ENCODE results near the gene TMED9.
"Not testable (repeated sequence)": the region's sequence is repeated elsewhere in the genome, so short reads cannot be mapped to it uniquely, and the experiment has no call there.

Gene TMED9

DNA sequence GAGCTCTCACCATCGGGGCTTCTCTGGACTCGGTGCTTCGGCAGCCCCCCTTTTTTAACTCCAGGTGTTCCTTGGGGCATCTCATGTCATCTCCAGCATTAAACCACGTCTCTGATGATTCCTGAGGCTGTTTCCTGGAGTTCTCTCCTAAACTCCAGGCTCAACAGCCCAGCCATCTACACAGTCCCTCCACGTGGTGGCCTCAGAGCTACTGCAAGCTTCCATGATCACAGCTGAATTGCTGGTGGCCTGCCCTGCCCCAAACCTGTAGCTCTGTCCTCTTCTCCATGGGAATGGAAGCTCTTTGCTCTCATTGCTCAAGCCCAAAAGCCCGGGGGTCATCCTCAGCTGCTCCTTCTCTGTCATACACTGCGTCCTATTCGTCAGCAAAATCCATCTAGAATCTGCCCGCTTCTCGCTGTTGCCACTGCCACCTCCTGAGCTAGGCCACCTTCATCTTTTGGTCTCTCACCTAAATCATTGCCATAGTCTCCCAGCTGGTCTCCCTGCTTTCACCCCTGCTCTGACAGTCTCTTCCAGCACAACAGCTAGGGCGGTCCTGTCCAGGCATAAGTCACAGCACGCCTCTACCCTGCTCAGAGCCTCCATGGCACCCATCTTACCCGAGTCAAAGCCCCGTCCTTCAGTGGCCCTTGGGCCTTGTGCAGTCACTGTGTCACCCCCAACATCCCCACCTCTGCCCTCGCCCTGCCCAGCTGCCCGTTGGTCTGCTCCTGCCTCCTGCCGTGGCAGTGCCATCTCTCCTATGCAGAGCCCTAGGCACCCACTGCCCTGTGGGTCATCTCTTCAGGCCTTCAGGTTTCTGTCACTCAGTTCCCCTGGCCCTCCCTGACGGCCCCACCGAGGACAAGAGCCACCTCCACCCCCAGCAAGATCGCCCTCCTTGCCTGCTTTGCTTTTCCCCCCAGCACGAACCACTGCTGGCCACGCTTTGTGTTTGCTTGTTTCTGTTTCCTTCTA, 14.4 kb downstream of the TMED9 start:
- no peak for DNase-seq (ENCODE audit: low spot score)

DNA sequence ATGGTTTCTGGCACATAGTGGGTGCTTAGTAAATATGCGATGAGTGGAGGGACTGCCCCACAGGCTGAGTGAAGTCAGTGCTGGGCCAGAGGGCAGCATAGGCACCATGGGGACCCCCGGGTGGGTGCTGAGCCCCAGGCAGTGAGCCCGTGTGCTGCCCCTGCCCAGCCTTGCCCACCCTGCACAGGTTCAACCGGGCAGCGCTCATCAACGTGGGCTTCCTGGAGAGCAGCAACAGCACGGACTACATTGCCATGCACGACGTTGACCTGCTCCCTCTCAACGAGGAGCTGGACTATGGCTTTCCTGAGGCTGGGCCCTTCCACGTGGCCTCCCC, 15.1 kb downstream of the TMED9 start:
- DNase-seq (ENCODE audit: low spot score) = no peak

DNA sequence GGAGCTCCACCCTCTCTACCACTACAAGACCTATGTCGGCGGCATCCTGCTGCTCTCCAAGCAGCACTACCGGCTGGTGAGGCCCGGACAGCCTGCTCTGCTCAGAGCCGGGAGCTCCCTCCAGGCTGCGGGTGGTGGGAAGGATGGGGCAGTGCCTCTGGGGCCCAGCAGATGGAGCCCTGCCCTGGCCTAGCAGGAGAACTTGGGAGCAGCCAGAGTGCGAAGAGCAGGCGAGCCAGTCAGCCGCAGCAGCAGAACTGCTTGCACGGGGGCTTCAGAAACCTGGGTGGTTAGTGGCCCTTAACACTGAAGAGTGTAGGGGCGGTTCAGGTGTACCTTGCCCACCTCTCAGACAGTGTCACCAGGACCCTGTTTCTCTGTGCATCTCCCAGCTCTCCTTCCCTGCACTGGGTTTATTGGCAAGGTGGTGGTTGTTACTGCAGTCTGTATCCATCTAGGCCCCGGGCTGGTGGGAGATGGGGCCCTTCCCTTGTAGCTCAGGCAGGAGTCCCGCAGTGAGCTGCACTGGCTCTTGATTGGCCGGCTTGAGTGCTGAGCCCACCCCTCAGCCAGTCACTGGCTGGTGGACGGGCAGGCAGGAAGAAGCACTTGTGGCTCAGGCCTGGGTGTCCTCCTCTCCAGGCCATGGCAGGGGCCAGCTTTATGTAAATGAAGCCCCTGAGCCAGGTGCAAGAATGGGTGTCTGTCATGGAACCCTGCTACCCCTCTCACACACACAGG, 15.6 kb downstream of the TMED9 start:
- peak; percentile 94 for DNase-seq (ENCODE audit: low spot score)

DNA sequence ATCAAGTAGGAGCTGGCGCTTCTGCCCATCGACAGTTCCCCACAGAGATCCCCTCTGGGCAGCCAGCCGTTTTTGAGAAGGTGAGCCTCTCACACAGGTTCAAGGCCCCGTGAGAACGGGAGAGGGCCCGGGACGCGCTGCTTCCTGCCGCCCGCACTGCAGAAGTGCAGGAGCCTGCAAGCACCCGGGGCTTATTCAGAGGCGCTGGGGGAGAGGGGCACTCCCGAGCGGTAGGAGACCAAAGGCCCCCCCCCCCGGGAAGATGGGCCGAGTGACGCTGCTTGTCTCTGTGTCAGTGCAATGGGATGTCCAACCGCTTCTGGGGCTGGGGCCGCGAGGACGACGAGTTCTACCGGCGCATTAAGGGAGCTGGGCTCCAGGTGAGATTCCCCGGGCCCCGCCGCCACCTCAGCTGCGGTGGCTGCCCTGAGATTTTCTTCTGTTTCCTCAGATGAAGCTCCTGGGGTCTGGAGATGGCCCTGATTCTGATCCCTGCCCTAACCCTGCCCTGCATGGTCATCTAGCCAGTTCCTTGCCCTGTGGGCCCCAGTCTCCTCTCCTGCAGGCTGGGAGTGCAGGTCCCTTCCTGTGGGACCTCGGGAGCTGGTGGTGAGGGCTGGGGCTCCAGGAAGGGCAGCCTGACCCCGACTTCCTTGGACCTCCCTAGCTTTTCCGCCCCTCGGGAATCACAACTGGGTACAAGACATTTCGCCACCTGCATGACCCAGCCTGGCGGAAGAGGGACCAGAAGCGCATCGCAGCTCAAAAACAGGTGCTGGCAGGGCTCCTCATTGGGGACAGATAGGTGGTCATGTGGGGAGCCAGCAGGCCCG, 16.5 kb downstream of the TMED9 start:
- DNase-seq (ENCODE audit: low spot score) = no peak

DNA sequence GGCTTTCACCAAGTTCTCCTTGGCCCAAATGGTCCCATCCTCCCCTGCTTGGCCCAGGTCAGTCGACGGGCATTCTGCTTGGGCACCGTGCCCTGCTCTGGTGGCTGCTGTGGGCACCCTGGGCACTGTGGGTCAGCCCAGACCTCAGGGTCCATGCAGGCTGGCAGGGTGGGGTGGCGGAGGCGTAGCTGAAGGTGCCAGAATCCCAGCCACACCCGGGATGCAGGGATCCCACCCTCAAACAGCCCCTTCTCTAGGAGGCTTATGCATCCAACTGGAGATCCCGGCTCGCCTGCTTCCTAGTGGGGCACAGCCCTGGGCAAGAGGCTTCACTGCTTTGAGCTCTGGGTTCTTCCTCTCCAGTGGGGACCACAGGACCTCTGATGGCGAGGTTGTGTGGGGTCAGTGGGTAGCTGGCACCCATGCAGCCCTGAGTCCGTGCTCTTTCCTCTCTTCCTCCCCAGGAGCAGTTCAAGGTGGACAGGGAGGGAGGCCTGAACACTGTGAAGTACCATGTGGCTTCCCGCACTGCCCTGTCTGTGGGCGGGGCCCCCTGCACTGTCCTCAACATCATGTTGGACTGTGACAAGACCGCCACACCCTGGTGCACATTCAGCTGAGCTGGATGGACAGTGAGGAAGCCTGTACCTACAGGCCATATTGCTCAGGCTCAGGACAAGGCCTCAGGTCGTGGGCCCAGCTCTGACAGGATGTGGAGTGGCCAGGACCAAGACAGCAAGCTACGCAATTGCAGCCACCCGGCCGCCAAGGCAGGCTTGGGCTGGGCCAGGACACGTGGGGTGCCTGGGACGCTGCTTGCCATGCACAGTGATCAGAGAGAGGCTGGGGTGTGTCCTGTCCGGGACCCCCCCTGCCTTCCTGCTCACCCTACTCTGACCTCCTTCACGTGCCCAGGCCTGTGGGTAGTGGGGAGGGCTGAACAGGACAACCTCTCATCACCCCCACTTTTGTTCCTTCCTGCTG, 17.4 kb downstream of the TMED9 start:
- no peak for DNase-seq (ENCODE audit: low spot score)

DNA sequence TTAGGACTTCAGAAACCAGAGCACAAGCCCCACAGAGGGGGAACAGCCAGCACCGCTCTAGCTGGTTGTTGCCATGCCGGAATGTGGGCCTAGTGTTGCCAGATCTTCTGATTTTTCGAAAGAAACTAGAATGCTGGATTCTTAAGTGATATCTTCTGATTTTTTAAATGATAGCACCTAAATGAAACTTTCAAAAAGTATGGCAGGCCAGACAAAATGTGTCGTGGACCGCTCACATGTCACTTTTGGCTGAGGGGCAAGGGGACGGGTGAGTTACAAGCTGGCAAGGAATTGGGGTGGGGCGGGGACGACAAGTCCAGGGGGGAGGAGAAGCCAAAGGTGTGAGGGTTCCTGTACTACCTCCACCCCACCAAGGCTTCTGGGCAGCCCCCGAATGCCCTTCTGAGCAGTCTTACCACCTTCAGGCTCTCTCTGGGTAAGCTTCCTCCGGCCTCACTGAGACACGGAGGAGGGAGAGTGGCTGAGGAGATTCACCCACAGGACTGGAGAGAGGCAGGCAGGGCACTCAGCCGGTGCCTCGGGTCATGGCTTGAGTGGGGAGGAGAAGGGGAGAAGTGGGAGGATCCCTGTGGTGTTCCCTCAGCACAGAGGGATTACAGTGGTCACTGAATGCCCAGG, 18.2 kb downstream of the TMED9 start:
- no peak for DNase-seq (ENCODE audit: low spot score)

DNA sequence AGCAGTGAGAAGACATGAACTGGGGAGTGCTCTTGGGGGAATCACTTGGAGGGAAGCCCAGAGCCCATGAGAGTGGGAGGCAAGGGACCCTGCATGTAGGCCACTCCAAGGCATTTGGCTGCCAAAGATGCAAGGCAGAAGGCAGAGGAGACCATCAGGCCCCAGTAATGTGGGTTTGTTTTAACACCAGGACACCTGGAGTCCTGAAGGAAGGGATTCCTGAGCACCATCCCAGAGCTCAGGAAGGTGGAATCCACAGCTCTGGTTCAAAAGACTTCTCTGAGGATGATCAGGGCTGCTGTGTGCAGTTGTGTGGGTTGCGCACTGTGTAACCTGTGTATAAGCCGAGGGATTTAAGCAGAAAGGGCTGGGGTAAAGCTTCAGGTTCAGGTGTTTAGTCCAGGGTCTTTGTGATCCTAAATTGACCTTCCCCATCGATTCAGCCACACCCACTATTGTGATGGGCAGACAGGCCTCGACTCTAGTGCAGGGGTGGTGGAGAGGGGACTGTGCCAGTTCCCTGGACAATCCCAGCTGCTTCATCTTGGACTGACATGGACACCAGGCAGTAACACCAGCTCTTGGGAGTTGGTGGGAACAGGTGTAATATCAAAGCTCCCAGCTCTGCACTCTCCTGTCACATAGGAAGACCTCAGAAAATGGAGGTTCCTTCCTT, 18.9 kb downstream of the TMED9 start:
- DNase-seq (ENCODE audit: low spot score) = no peak

DNA sequence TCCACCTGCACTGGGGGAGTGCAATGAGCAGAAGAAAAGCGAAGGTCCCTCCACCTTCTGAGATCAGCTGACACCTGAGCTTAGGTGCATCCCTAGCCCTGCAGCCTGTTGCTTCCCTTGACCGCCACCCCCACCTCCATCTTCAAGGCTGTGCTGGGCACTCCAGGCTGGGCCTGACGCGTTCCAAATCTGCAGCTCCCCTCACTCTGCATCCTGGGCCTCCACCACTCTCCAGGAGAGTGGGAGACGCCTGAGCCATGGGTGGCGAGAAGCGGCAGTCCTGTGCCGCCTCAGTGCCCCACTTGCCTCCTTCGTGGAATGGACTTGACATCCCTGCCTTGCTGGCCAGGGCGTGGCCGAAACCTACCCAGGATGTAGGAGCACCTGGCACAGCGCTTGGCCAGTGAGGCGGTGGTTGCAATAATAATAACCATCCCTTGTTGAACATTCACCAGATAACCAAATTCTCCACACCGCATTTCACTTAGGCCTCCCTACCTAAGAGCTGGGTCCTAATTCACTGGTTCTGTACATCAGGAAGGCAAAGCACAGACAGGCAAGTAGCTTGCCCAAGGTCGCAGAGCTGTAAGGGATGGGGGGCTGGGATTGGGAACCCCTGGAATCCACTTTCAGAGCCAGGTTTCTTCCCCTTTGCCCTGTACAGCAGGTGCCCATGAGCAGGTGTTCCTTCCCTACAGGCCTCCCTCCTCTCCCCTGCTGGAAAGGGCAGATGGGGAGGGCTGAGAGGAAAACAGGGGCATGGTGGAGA, 19.6 kb downstream of the TMED9 start:
- DNase-seq (ENCODE audit: low spot score) = no peak

DNA sequence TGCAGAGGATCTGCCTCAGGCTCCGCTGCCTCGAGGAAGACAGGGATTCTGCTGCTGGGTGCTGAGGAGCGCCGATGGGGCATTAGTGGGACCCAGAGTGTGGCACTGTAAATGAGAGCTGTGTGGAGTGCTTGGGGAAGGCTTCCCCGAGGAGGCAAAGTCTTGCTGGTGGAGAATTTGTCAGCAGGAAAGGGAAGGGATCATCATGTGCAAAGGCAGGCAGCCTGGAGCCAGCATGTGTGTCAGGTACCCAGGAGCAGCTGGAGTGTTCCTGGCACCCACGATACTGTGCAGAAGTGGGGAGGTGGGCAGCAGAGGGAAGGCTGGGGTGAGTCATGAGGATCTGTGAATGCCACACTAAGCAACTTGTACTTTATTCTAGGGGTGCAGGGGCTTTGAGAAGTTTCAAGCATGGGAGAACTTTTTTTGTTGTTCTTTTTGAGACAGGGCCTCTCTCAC, 20.2 kb downstream of the TMED9 start:
- DNase-seq (ENCODE audit: low spot score) = no peak

DNA sequence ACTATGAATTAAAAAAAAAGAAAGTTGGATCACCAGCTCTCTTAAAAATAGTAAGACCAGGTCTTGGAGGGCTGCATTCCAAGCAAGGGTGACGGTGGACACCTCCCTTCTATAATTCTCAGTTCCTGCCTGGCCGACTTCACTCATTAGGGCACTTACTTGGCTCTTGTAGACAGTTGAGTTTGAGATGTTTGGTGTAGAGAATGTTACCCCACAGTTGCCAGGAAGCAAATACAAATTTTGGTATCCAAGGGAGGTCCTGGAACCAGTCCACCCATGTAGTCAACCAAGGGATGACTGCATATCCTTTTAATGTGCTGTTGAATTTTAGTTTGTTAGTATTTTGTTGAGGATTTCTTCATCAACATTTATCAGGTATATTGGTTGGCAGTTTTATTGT, 28.6 kb downstream of the TMED9 start:
- no peak for DNase-seq (ENCODE audit: low spot score)

DNA sequence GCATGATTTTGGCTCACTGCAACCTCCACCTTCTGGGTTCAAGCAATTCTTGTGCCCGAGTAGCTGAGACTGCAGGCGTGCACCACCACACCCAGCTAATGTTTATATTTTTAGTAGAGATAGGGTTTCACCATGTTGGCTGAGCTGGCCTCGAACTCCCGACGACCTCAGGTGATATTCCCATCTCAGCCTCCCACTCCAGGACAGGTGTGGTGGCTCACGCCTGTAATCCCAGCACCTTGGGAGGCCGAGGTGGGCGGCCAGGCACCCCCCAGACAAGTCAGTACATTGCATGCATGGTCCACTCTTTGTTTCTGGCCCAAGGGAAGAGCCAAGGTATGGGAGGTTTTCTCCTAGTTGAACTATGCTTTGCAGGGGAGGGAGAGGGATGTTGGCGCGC, 32.2 kb downstream of the TMED9 start:
- not testable (repeated sequence) for DNase-seq (ENCODE audit: low spot score)

DNA sequence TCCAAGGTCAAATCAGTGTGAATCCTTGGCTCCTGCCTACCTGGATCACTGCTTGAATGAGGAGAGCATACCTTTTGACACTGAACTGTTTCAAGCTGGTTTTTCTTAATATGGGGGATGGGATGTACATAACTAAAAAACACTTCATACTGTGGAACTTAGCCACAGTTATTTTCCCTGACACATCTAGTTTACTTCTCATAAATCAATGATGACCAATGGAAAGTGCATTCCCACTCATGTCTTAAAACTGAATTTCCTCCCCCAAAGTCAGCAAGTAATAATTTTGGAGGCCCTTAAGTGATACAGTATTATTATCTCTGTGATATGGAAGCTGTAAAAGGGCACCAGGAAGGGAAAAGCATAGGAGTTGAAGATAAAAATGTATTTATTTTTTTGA, 38.2 kb downstream of the TMED9 start:
- not testable (repeated sequence) for DNase-seq (ENCODE audit: low spot score)

DNA sequence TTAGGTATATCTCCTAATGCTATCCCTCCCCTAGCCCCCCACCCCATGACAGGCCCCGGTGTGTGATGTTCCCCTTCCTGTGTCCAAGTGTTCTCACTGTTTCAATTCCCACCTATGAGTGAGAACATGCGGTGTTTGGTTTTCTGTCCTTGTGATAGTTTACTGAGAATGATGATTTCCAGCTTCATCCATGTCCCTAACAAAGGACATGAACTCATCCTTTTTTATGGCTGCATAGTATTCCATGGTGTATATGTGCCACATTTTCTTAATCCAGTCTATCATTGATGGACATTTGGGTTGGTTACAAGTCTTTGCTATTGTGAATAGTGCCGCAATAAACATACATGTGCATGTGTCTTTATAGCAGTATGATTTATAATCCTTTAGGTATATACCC, 42.9 kb downstream of the TMED9 start:
- not testable (repeated sequence) for DNase-seq (ENCODE audit: low spot score)

DNA sequence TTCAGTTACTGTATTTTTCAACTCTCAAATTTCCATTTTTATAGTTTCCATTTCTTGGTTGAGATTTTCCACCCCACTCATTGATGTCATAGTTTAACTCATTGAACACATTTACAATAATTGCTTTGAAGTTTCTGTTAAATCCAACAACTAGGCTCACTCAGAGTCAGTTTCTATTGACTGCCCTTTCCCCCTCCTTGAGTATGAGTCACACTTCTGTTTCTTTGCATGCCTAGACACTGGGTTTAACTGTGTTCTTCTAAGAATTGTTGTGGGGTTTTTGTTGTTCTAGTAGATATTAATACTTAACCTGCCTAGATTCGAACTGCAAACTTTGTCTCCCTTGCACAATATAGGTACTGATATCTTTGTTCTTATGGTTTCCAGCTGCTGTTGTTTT, 53.5 kb downstream of the TMED9 start:
- DNase-seq (ENCODE audit: low spot score) = not testable (repeated sequence)
